HEK293T (cell line): ENCODE results near the gene MRM2.

Experiments
- ARNT ChIP-seq: fragments of 450-650 bp; IDR thresholded peaks from 2 replicates; pipeline ENCODE4 v1.6.1; 2017; ENCODE audit warnings: mild to moderate bottlenecking
- BHLHE40 ChIP-seq: fragments of 450-650 bp; IDR thresholded peaks from 2 replicates; pipeline ENCODE4 v1.6.1; 2016; ENCODE audit warnings: mild to moderate bottlenecking, moderate library complexity, borderline replicate concordance
- CTBP1 ChIP-seq: fragments of 450-650 bp; IDR thresholded peaks from 2 replicates; pipeline ENCODE4 v1.6.1; 2016; ENCODE audit warnings: borderline replicate concordance
- FOXA1 ChIP-seq: fragments of 450-650 bp; IDR thresholded peaks from 2 replicates; pipeline ENCODE4 v1.6.1; 2016; ENCODE audit warnings: mild to moderate bottlenecking
- FOXK2 ChIP-seq: fragments of 450-650 bp; IDR thresholded peaks from 2 replicates; pipeline ENCODE4 v1.6.1; 2016; ENCODE audit warnings: mild to moderate bottlenecking
- FOXM1 ChIP-seq: fragments of 450-650 bp; IDR thresholded peaks from 2 replicates; pipeline ENCODE4 v1.6.1; 2017; ENCODE audit warnings: mild to moderate bottlenecking, borderline replicate concordance
- HDGF ChIP-seq: fragments of 450-650 bp; IDR thresholded peaks from 2 replicates; pipeline ENCODE4 v1.6.1; 2017; ENCODE audit warnings: antibody characterized with exemption, borderline replicate concordance
- L3MBTL2 ChIP-seq: fragments of 450-650 bp; conservative IDR thresholded peaks from 2 replicates; pipeline ENCODE4 v1.6.1; 2016; ENCODE audit warnings: mild to moderate bottlenecking
- NFRKB ChIP-seq: fragments of 450-650 bp; IDR thresholded peaks from 2 replicates; pipeline ENCODE4 v1.6.1; 2016; ENCODE audit warnings: mild to moderate bottlenecking, moderate library complexity
- PKNOX1 ChIP-seq: fragments of 450-650 bp; IDR thresholded peaks from 2 replicates; pipeline ENCODE4 v1.6.1; 2016
- SP1 ChIP-seq: fragments of 450-650 bp; IDR thresholded peaks from 2 replicates; pipeline ENCODE4 v1.6.1; 2017
- SUZ12 ChIP-seq: fragments of 450-650 bp; IDR thresholded peaks from 2 replicates; pipeline ENCODE4 v1.6.1; 2016; ENCODE audit warnings: mild to moderate bottlenecking
- ZNF384 ChIP-seq: fragments of 450-650 bp; IDR thresholded peaks from 2 replicates; pipeline ENCODE4 v1.6.1; 2016

- no peak for TF ChIP-seq SP1
- TF ChIP-seq ARNT = no peak
- TF ChIP-seq FOXK2 = no peak
- no peak for TF ChIP-seq ZNF384
- TF ChIP-seq HDGF = no peak
- no peak for TF ChIP-seq FOXA1
- TF ChIP-seq L3MBTL2 = no peak
- no peak for TF ChIP-seq FOXM1
- no peak for TF ChIP-seq BHLHE40
- no peak for TF ChIP-seq SUZ12
- TF ChIP-seq PKNOX1 = no peak
- TF ChIP-seq CTBP1 = no peak
- TF ChIP-seq NFRKB = no peak
These were observed 11.0 kb upstream of the MRM2 start for GRCh38 chr7:2253021-2253420.
